IMR-90 (cell line): Measurements from ENCODE around the gene PLXNA1. TPM values are rescaled to one million over a fixed set of nuclear protein-coding genes. Genes with fewer than 3 reads are reported as not detected.

Experiments
- ATAC-seq: fragments of 200-7000 bp; cut with Tn5 transposase; 2 replicates; pipeline ENCODE4 v1.9.1; 2020; ENCODE audit warnings: low read depth, mild to moderate bottlenecking, moderate library complexity
- BruUV-seq: library from RNA; stranded (reverse); fragments of 400-500 nt; replicated peaks from 2 replicates; lab custom pipeline; 2021; lab: Mats Ljungman, UMichigan
- CTCF ChIA-PET: fragments of 300-600 bp; formaldehyde crosslinking; extraction: SDS; loops from one replicate; lab custom pipeline; 2021; ENCODE audit warnings: antibody characterized with exemption; lab: Yijun Ruan, JAX
- POLR2A ChIA-PET: fragments of 300-600 bp; sonication (Branson Sonifier 250); formaldehyde crosslinking; loops from one replicate; lab custom pipeline; 2022; ENCODE audit warnings: antibody characterized with exemption; ENCODE audit not compliant: unreplicated experiment; lab: Charles Lee
- DNase-seq: peaks from one replicate; pipeline ENCODE4 v3.0.0; 2013
- H2AFZ ChIP-seq: replicated peaks from 2 replicates; pipeline ENCODE3; 2013; ENCODE audit warnings: low read length, mild to moderate bottlenecking; ENCODE audit not compliant: poor library complexity
- H2AK5ac ChIP-seq: 2 replicates; pipeline ENCODE4 v1.6.1; 2013; ENCODE audit warnings: low read depth, low read length, inconsistent platforms
- H2AK9ac ChIP-seq: replicated peaks from 2 replicates; pipeline ENCODE3; 2013; ENCODE audit warnings: mild to moderate bottlenecking, low read depth, low read length, moderate library complexity; ENCODE audit not compliant: poor library complexity
- H2BK120ac ChIP-seq: 2 replicates; pipeline ENCODE4 v1.6.1; 2013; ENCODE audit warnings: low read depth, low read length, inconsistent platforms
- H2BK15ac ChIP-seq: 3 replicates; pipeline ENCODE4 v1.6.1; 2013; ENCODE audit warnings: low read depth, low read length, inconsistent platforms
- H2BK20ac ChIP-seq: 2 replicates; pipeline ENCODE4 v1.6.1; 2013; ENCODE audit warnings: low read depth, mild to moderate bottlenecking, inconsistent platforms, low read length, moderate library complexity
- H2BK5ac ChIP-seq: 2 replicates; pipeline ENCODE4 v1.6.1; 2013; ENCODE audit warnings: mild to moderate bottlenecking, low read depth, low read length, inconsistent platforms; ENCODE audit not compliant: poor library complexity, severe bottlenecking
- H3K14ac ChIP-seq: replicated peaks from 2 replicates; pipeline ENCODE4 v1.6.1; 2013; ENCODE audit warnings: low read depth, low read length, inconsistent platforms
- H3K18ac ChIP-seq: 2 replicates; pipeline ENCODE4 v1.6.1; 2013; ENCODE audit warnings: low read depth, low read length, control low read depth
- H3K23ac ChIP-seq: 2 replicates; pipeline ENCODE4 v1.6.1; 2013; ENCODE audit warnings: low read depth, low read length, inconsistent platforms
- H3K27ac ChIP-seq: 2 replicates; pipeline ENCODE4 v1.5.1; 2013; ENCODE audit warnings: mild to moderate bottlenecking, control low read depth, low read length; ENCODE audit not compliant: insufficient read depth
- H3K27me3 ChIP-seq: 2 replicates; pipeline ENCODE4 v1.6.1; 2013; ENCODE audit warnings: low read length; ENCODE audit not compliant: control insufficient read depth, insufficient read depth
- H3K36me3 ChIP-seq: 2 replicates; pipeline ENCODE4 v1.6.1; 2013; ENCODE audit warnings: low read length, mixed read lengths; ENCODE audit not compliant: control insufficient read depth, insufficient read depth
- H3K4ac ChIP-seq: 2 replicates; pipeline ENCODE4 v1.6.1; 2013; ENCODE audit warnings: low read depth, low read length, inconsistent platforms
- H3K4me1 ChIP-seq: 2 replicates; pipeline ENCODE4 v1.6.1; 2013; ENCODE audit warnings: low read length, mixed read lengths; ENCODE audit not compliant: control insufficient read depth, insufficient read depth
- H3K4me2 ChIP-seq: 2 replicates; pipeline ENCODE4 v1.6.1; 2013; ENCODE audit warnings: low read depth, mild to moderate bottlenecking, control low read depth, low read length, moderate library complexity
- H3K4me3 ChIP-seq: 2 replicates; pipeline ENCODE4 v1.5.1; 2013; ENCODE audit warnings: low read depth, mild to moderate bottlenecking, control low read depth, low read length, moderate library complexity; ENCODE audit not compliant: insufficient read depth
- H3K56ac ChIP-seq: 2 replicates; pipeline ENCODE4 v1.6.1; 2013; ENCODE audit warnings: low read length, inconsistent platforms; ENCODE audit not compliant: insufficient read depth; ENCODE audit errors: extremely low read depth
- H3K79me1 ChIP-seq, 2 experiments: 2 replicates each; pipeline ENCODE4 v1.6.1; 2013; ENCODE audit warnings: low read length in 2 of 2, inconsistent platforms in 1 of 2, low read depth in 1 of 2
- H3K9ac ChIP-seq: 2 replicates; pipeline ENCODE4 v1.6.1; 2013; ENCODE audit warnings: low read depth, low read length, control low read depth
- H3K9me1 ChIP-seq: 2 replicates; pipeline ENCODE4 v1.6.1; 2013; ENCODE audit warnings: low read length, inconsistent platforms; ENCODE audit not compliant: insufficient read depth
- H3K9me3 ChIP-seq: 2 replicates; pipeline ENCODE4 v1.6.1; 2013; ENCODE audit warnings: low read length; ENCODE audit not compliant: control insufficient read depth, insufficient read depth
- H4K20me1 ChIP-seq: 2 replicates; pipeline ENCODE4 v1.6.1; 2013; ENCODE audit warnings: low read length, inconsistent platforms; ENCODE audit not compliant: insufficient read depth
- H4K5ac ChIP-seq: 2 replicates; pipeline ENCODE4 v1.6.1; 2013; ENCODE audit warnings: mild to moderate bottlenecking, low read depth, low read length, control low read depth
- H4K8ac ChIP-seq, 2 experiments: 2 replicates each; pipeline ENCODE4 v1.6.1; 2013; ENCODE audit warnings: low read depth in 2 of 2, low read length in 2 of 2, control low read depth in 1 of 2, inconsistent platforms in 1 of 2
- H4K91ac ChIP-seq: 2 replicates; pipeline ENCODE4 v1.6.1; 2013; ENCODE audit warnings: low read depth, low read length, inconsistent platforms; ENCODE audit not compliant: insufficient read depth
- BHLHE40 ChIP-seq: fragments of 150-350 bp; IDR thresholded peaks from 2 replicates; pipeline ENCODE4 v1.6.1; 2016; ENCODE audit warnings: mild to moderate bottlenecking, low read depth, low read length
- CEBPB ChIP-seq: IDR thresholded peaks from 2 replicates; pipeline ENCODE4 v1.6.1; 2012; ENCODE audit warnings: low read depth, low read length, improper control_type of control experiment
- CHD1 ChIP-seq: IDR thresholded peaks from 2 replicates; pipeline ENCODE4 v1.6.1; 2012; ENCODE audit warnings: low read depth, low read length, improper control_type of control experiment
- CTCF ChIP-seq: conservative IDR thresholded peaks from 2 replicates; pipeline ENCODE4 v1.5.1; 2012; ENCODE audit warnings: mild to moderate bottlenecking, low read depth, low read length, improper control_type of control experiment
- ELK1 ChIP-seq: fragments of 150-350 bp; IDR thresholded peaks from 2 replicates; pipeline ENCODE4 v1.6.1; 2016; ENCODE audit warnings: low read depth, mild to moderate bottlenecking, low read length, moderate library complexity, borderline replicate concordance
- FOS ChIP-seq: fragments of 150-350 bp; IDR thresholded peaks from 2 replicates; pipeline ENCODE4 v1.6.1; 2016; ENCODE audit warnings: low read depth, low read length
- MAFK ChIP-seq: IDR thresholded peaks from 2 replicates; pipeline ENCODE4 v1.6.1; 2012; ENCODE audit warnings: low read depth, low read length, improper control_type of control experiment
- MAZ ChIP-seq: IDR thresholded peaks from 2 replicates; pipeline ENCODE4 v1.6.1; 2012; ENCODE audit warnings: low read depth, mild to moderate bottlenecking, low read length, improper control_type of control experiment, moderate library complexity, borderline replicate concordance
- MXI1 ChIP-seq: IDR thresholded peaks from 2 replicates; pipeline ENCODE4 v1.6.1; 2012; ENCODE audit warnings: low read depth, mild to moderate bottlenecking, low read length, moderate library complexity, borderline replicate concordance
- NFE2L2 ChIP-seq: fragments of 150-350 bp; IDR thresholded peaks from 2 replicates; pipeline ENCODE4 v1.6.1; 2016; ENCODE audit warnings: low read depth, mild to moderate bottlenecking, low read length
- POLR2A ChIP-seq: IDR thresholded peaks from 2 replicates; pipeline ENCODE4 v1.6.1; 2012; ENCODE audit warnings: mild to moderate bottlenecking, low read depth, low read length
- RAD21 ChIP-seq: IDR thresholded peaks from 2 replicates; pipeline ENCODE4 v1.6.1; 2012; ENCODE audit warnings: low read length, improper control_type of control experiment
- RCOR1 ChIP-seq: IDR thresholded peaks from 2 replicates; pipeline ENCODE4 v1.6.1; 2012; ENCODE audit warnings: mild to moderate bottlenecking, low read length, improper control_type of control experiment; ENCODE audit not compliant: insufficient replicate concordance
- RFX5 ChIP-seq: IDR thresholded peaks from 2 replicates; pipeline ENCODE4 v1.8.0; 2012; ENCODE audit warnings: low read depth, mild to moderate bottlenecking, low read length, moderate library complexity
- SMC3 ChIP-seq: fragments of 150-350 bp; IDR thresholded peaks from 2 replicates; pipeline ENCODE4 v1.6.1; 2016; ENCODE audit warnings: low read depth, mild to moderate bottlenecking, antibody characterized with exemption, low read length, moderate library complexity
- WGBS, 2 experiments: methylation state at CpG; one replicate each; pipeline versions ENCODE4 v1.1.5 to v1.1.7; 2013; ENCODE audit warnings: missing lambda C conversion rate in 2 of 2; ENCODE audit not compliant: insufficient read length in 1 of 2; ENCODE audit errors: extremely low coverage in 2 of 2; 5-methylcytosine and 5-hydroxymethylcytosine counted together
- dilution Hi-C: fragments of 300-500 bp; cut with HindIII; formaldehyde crosslinking; loops from one replicate; pipeline ENCODE4 v1.14.3; 2018; ENCODE audit warnings: low sequenced_read_pairs; ENCODE audit not compliant: unreplicated experiment
- in situ Hi-C: fragments of 300-500 bp; cut with MboI; formaldehyde crosslinking; loops from 3 replicates; pipeline ENCODE4 v1.14.3; 2019; ENCODE audit warnings: low sequenced_read_pairs, inconsistent platforms, mixed read lengths
- intact Hi-C: fragments of 100-400 bp; cut with micrococcal nuclease; formaldehyde crosslinking; loops from 2 replicates; pipeline ENCODE4 v1.10.0; 2022
- polyA plus RNA-seq, 3 experiments: library from polyadenylated mRNA; depleted of rRNA; stranded (reverse); fragments of >200 nt; gene quantifications; 2 replicates each; pipeline ENCODE4 v1.2.3, GENCODE V29; 2012; ENCODE audit warnings: low replicate concordance in 1 of 3
- total RNA-seq: library from RNA; depleted of rRNA; stranded (reverse); fragments of >200 nt; gene quantifications from 2 replicates; pipeline ENCODE4 v1.2.3, GENCODE V29; 2012
- TF ChIP-seq, protein P1 (sequence below): fragments of 150-350 bp; IDR thresholded peaks from 2 replicates; pipeline ENCODE4 v1.6.1; 2017; ENCODE audit warnings: mild to moderate bottlenecking, antibody characterized with exemption, low read length, low read depth

Gene PLXNA1
- total and polyA plus RNA-seq, 2 of the 4 experiments (the other 2 are of a cell fraction) = 13.6 to 49.4 TPM

DNA sequence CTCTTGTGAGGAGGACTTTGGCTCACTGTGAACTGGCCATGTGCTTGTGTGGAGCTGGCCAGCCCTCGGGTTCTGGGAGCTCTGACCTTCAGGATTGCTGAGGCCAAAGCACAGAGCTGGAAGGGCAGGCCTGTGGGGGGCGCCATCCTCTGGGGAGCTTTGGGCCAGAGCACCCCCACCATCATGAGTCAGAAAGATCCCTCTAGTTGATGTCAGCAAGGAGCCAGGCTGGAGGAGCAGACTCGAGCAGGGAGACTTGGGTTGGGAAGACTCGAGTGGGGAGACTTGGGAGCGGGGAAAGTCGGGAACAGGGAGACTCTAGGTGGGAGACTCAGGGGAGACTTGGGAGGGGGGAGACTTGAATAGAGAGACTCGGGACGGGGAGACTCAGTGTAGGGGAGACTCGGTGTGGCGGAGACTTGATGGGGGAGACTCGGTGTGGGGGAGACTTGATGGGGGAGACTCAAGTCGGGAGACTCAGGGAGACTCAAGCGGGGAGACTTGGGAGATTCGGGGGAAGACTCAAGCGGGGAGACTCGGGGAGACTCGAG, 37.7 kb upstream of the PLXNA1 start:
- H3K4me3 ChIP-seq = no peak overlapping the region
- ChIA-PET CTCF (interaction anchor here (1.2 kb wide), 1 partner anchor 30 kb away, joined by 3 read pairs; no protein-coding TSS in a partner anchor), POLR2A (no interaction called here)
- H3K14ac ChIP-seq = no peak overlapping the region
- H3K23ac ChIP-seq = no peak overlapping the region
- no peak overlapping the region for H2BK15ac ChIP-seq
- H3K4ac ChIP-seq = no peak overlapping the region
- no peaks in the 10 kb centered on the region for H4K20me1 ChIP-seq
- peaks cover 5% of the 10 kb centered on the region; the same call in 1 of the 2 replicates for H3K9me1 ChIP-seq
- DNase-seq (no peak), ATAC-seq (no peak)
- H3K4me2 ChIP-seq = no peak overlapping the region
- no peaks in the 10 kb centered on the region for H3K9me3 ChIP-seq
- no peaks in the 10 kb centered on the region for H3K27me3 ChIP-seq
- H2BK20ac ChIP-seq = no peak overlapping the region
- TF ChIP-seq RFX5 = no peak
- TF ChIP-seq MAFK = no peak
- TF ChIP-seq, protein P1, sequence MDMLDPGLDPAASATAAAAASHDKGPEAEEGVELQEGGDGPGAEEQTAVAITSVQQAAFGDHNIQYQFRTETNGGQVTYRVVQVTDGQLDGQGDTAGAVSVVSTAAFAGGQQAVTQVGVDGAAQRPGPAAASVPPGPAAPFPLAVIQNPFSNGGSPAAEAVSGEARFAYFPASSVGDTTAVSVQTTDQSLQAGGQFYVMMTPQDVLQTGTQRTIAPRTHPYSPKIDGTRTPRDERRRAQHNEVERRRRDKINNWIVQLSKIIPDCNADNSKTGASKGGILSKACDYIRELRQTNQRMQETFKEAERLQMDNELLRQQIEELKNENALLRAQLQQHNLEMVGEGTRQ = no peak
- no peak for TF ChIP-seq NFE2L2
- no peak for TF ChIP-seq BHLHE40
- no peak for TF ChIP-seq MXI1
- TF ChIP-seq CTCF = no peak; the same call in 1 of the 2 replicates
- no peak for TF ChIP-seq RCOR1
- no peak for TF ChIP-seq CHD1
- TF ChIP-seq ELK1 = no peak
- TF ChIP-seq RAD21 = no peak
- TF ChIP-seq FOS = no peak
- TF ChIP-seq SMC3 = no peak
- TF ChIP-seq POLR2A = no peak
- TF ChIP-seq MAZ = no peak
- TF ChIP-seq CEBPB = no peak
- H4K8ac ChIP-seq = no peak overlapping the region
- no TSS peak for BruUV-seq
- no peak overlapping the region for H2AFZ ChIP-seq
- no peaks in the 10 kb centered on the region for H3K79me1 ChIP-seq
- H4K91ac ChIP-seq = no peak overlapping the region
- H3K4me1 ChIP-seq = no peaks in the 10 kb centered on the region
- H2AK5ac ChIP-seq = no peak overlapping the region
- no peaks in the 10 kb centered on the region for H3K36me3 ChIP-seq
- intact Hi-C loops (no loop called here), in situ Hi-C loops (no loop called here), dilution Hi-C loops (no loop called here)
- no peak overlapping the region for H2BK120ac ChIP-seq
- no peak overlapping the region for H3K9ac ChIP-seq
- no peak overlapping the region for H2AK9ac ChIP-seq
- no peak overlapping the region for H3K27ac ChIP-seq
- H2BK5ac ChIP-seq = no peak overlapping the region
- WGBS, 2 experiments = 98% methylated on average over 9 of the region's 17 CpGs; no CpG with 5 or more reads in 1 of the 2 experiments
- no peak overlapping the region for H3K56ac ChIP-seq
- no peak overlapping the region for H4K5ac ChIP-seq
- no peak overlapping the region for H3K18ac ChIP-seq
